ENCODE data around the gene MGAT4B.

The MGAT4B gene

GRCh38 chr5:179825655-179826182 lies 19.1 kb upstream of the MGAT4B start:
- DNase-seq = no peak

GRCh38 chr5:179824745-179825112 lies 18.1 kb upstream of the MGAT4B start:
- DNase-seq = no peak

- no peak for DNase-seq
Observed at GRCh38 chr5:179823937-179824744, 17.5 kb upstream of the MGAT4B start.

GRCh38 chr5:179822444-179822990 lies 15.9 kb upstream of the MGAT4B start:
- no peak for DNase-seq

- DNase-seq = no peak
Observed at GRCh38 chr5:179822059-179822432, 15.4 kb upstream of the MGAT4B start.

GRCh38 chr5:179821298-179822058 lies 14.8 kb upstream of the MGAT4B start:
- DNase-seq = peak; percentile 90

- peak; percentile 81 for DNase-seq
Observed at GRCh38 chr5:179820483-179821297, 14.0 kb upstream of the MGAT4B start, which contains the start of gene SQSTM1. SQSTM1 (plus strand) TSS chr5:179820905; CDS start chr5:179820937, 32 bp downstream.

GRCh38 chr5:179820127-179820482 lies 13.4 kb upstream of the MGAT4B start:
- no peak for DNase-seq

GRCh38 chr5:179819296-179820126 lies 12.8 kb upstream of the MGAT4B start:
- no peak for DNase-seq

- peak; percentile 92 for DNase-seq
Observed at GRCh38 chr5:179818746-179819295, 12.2 kb upstream of the MGAT4B start.

GRCh38 chr5:179817890-179818745 lies 11.5 kb upstream of the MGAT4B start:
- DNase-seq = no peak

- DNase-seq = no peak
Observed at GRCh38 chr5:179817470-179817840, 10.8 kb upstream of the MGAT4B start.

- no peak for DNase-seq
Observed at GRCh38 chr5:179816796-179817469, 10.3 kb upstream of the MGAT4B start.

- no peak for DNase-seq
Observed at GRCh38 chr5:179816401-179816795, 9.7 kb upstream of the MGAT4B start.

- DNase-seq = no peak
Observed at GRCh38 chr5:179815491-179816249, 9.0 kb upstream of the MGAT4B start.

GRCh38 chr5:179814090-179814489 lies 7.4 kb upstream of the MGAT4B start:
- DNase-seq = no peak

GRCh38 chr5:179812997-179813607 lies 6.4 kb upstream of the MGAT4B start:
- no peak for DNase-seq

- DNase-seq = no peak
Observed at GRCh38 chr5:179812135-179812825, 5.6 kb upstream of the MGAT4B start.
